ENCODE results near the gene HRH2.

HRH2 gene

GRCh38 chr5:175683921-175684320 is 26.1 kb downstream of the HRH2 start:
- no peak for TF ChIP-seq CTCF (IDR thresholded peaks at IDR 0.05; ENCODE audit: low read depth, low read length, missing control alignments)
- no peak for DNase-seq (ENCODE audit: extremely low read depth, low read depth)
- H3K4me3 ChIP-seq (replicated peaks; ENCODE audit: low read depth, low read length), result no peak overlapping the region

GRCh38 chr5:175684931-175685330 is 27.1 kb downstream of the HRH2 start:
- no peak for TF ChIP-seq CTCF (IDR thresholded peaks at IDR 0.05; ENCODE audit: low read depth, low read length, missing control alignments)
- H3K4me3 ChIP-seq (replicated peaks; ENCODE audit: low read depth, low read length), result no peak overlapping the region

GRCh38 chr5:175685701-175686350 is 28.0 kb downstream of the HRH2 start:
- TF ChIP-seq CTCF (IDR thresholded peaks at IDR 0.05; ENCODE audit: low read depth, low read length, missing control alignments), result no peak
- H3K4me3 ChIP-seq (replicated peaks; ENCODE audit: low read depth, low read length), result no peak overlapping the region
- no peak for DNase-seq (ENCODE audit: extremely low read depth, low read depth)

More at GRCh38 chr5:175684931-175685330, 27.1 kb downstream of the HRH2 start:
- DNase-seq (ENCODE audit: extremely low read depth, low read depth), result no peak

GRCh38 chr5:175686396-175686795 is 28.5 kb downstream of the HRH2 start:
- no peak for TF ChIP-seq CTCF (IDR thresholded peaks at IDR 0.05; ENCODE audit: low read depth, low read length, missing control alignments)
- no peak overlapping the region for H3K4me3 ChIP-seq (replicated peaks; ENCODE audit: low read depth, low read length)
- DNase-seq (ENCODE audit: extremely low read depth, low read depth), result no peak

GRCh38 chr5:175686826-175687225 is 29.0 kb downstream of the HRH2 start:
- TF ChIP-seq CTCF (IDR thresholded peaks at IDR 0.05; ENCODE audit: low read depth, low read length, missing control alignments), result no peak
- H3K4me3 ChIP-seq (replicated peaks; ENCODE audit: low read depth, low read length), result no peak overlapping the region
- no peak for DNase-seq (ENCODE audit: extremely low read depth, low read depth)

GRCh38 chr5:175687231-175687701 is 29.4 kb downstream of the HRH2 start:
- TF ChIP-seq CTCF (IDR thresholded peaks at IDR 0.05; ENCODE audit: low read depth, low read length, missing control alignments), result no peak
- no peak for DNase-seq (ENCODE audit: extremely low read depth, low read depth)

More at GRCh38 chr5:175687231-175687701, 29.4 kb downstream of the HRH2 start:
- no peak overlapping the region for H3K4me3 ChIP-seq (replicated peaks; ENCODE audit: low read depth, low read length)
